K562 (cell line): Measurements from ENCODE around the gene NAV2. TPM values are rescaled to one million over a fixed set of nuclear protein-coding genes. Genes with fewer than 3 reads are reported as not detected.

ENCODE experiments used
- ATF7 ChIP-seq: fragments of 450-650 bp; IDR thresholded peaks from 2 replicates; pipeline ENCODE4 v1.7.1; 2014; ENCODE audit warnings: mild to moderate bottlenecking, moderate library complexity
- CHAMP1 ChIP-seq: fragments of 450-650 bp; IDR thresholded peaks from 2 replicates; pipeline ENCODE4 v1.6.1; 2016; ENCODE audit warnings: mild to moderate bottlenecking
- EGR1 ChIP-seq: fragments of 450-650 bp; conservative IDR thresholded peaks from 2 replicates; pipeline ENCODE4 v1.6.1; 2017; ENCODE audit warnings: mild to moderate bottlenecking
- EZH2 ChIP-seq: IDR thresholded peaks from 2 replicates; pipeline ENCODE4 v1.6.1; 2012; ENCODE audit warnings: low read depth, mild to moderate bottlenecking, inconsistent platforms, low read length, borderline replicate concordance
- FOSL1 ChIP-seq: fragments of 200-800 bp; sonication (Bioruptor generic); conservative IDR thresholded peaks from 2 replicates; pipeline ENCODE4 v1.6.1; 2016; ENCODE audit warnings: missing genetic modification characterization, missing compliant biosample characterization
- IFI16 ChIP-seq: fragments of 250-450 bp; sonication (Bioruptor Pico); IDR thresholded peaks from 2 replicates; pipeline ENCODE4 v2.1.2; 2022; ENCODE audit warnings: mild to moderate bottlenecking, inconsistent platforms
- MCM7 ChIP-seq, 2 experiments: fragments of 450-650 bp; IDR thresholded peaks; 2 replicates each; pipeline ENCODE4 v1.6.1; 2016 to 2018
- NCOR1 ChIP-seq: fragments of 450-650 bp; IDR thresholded peaks from 2 replicates; pipeline ENCODE4 v1.6.1; 2016; ENCODE audit warnings: mild to moderate bottlenecking, moderate library complexity
- PHF8 ChIP-seq: fragments of 200-600 bp; sonication (generic); IDR thresholded peaks from 2 replicates; pipeline ENCODE4 v1.6.1; 2012; ENCODE audit warnings: mixed run types, mild to moderate bottlenecking, inconsistent platforms, low read length, moderate library complexity, borderline replicate concordance
- SREBF2 ChIP-seq: sonication (generic); formaldehyde crosslinking; IDR thresholded peaks from 2 replicates; pipeline ENCODE4 v1.4.0; 2020; ENCODE audit warnings: mild to moderate bottlenecking, missing genetic modification reagents
- TBL1XR1 ChIP-seq, 2 experiments: IDR thresholded peaks; 2 replicates each; pipeline ENCODE4 v1.6.1; 2012; ENCODE audit warnings: improper control_type of control experiment in 2 of 2, low read length in 2 of 2, mild to moderate bottlenecking in 1 of 2
- ZNF764 ChIP-seq: fragments of 250-450 bp; sonication (Bioruptor Pico); IDR thresholded peaks from 2 replicates; pipeline ENCODE4 v1.4.0; 2020; ENCODE audit warnings: low read depth, mild to moderate bottlenecking, moderate library complexity
- ZNF830 ChIP-seq: fragments of 250-450 bp; sonication (Bioruptor Pico); IDR thresholded peaks from 2 replicates; pipeline ENCODE4 v1.5.0; 2021; ENCODE audit warnings: mild to moderate bottlenecking
- polyA plus RNA-seq, 8 experiments: library from polyadenylated mRNA; depleted of rRNA in 4 of 8; stranded (reverse) in 5 of 8; unstranded in 3 of 8; fragments of >200 nt; fragmentation: Nextera tagmentation in 2 of 8; fragmentation: Illumina TruSeq in 1 of 8; extraction: Ambion mirVana in 2 of 8; extraction: Trizol in 1 of 8; gene quantifications; 2 replicates each; pipeline versions ENCODE4 v1.2.1 to v1.2.3, GENCODE V29; 2011 to 2014; ENCODE audit warnings: inconsistent platforms in 1 of 8, missing spikeins in 1 of 8
- total RNA-seq, 7 experiments: library from RNA; depleted of rRNA in 6 of 7; stranded (reverse); fragments of >200 nt in 6 of 7; fragmentation: Illumina TruSeq in 2 of 7; extraction: Trizol in 2 of 7; gene quantifications; 2 replicates each; pipeline versions ENCODE4 v1.2.1 to v1.2.3, GENCODE V29; 2011 to 2021; ENCODE audit warnings: low replicate concordance in 1 of 7
- TF ChIP-seq, protein P1 (sequence below), 3 experiments: fragments of 200-800 bp in 1 of 3; fragments of 250-450 bp in 1 of 3; fragments of 450-650 bp in 1 of 3; sonication (Bioruptor Pico) in 1 of 3; sonication (Bioruptor generic) in 1 of 3; formaldehyde crosslinking in 1 of 3; IDR thresholded peaks; 2 replicates each; pipeline versions ENCODE4 v1.6.1 to v1.8.0; 2016 to 2022; ENCODE audit warnings: mild to moderate bottlenecking in 2 of 3, missing genetic modification characterization in 2 of 3, missing compliant biosample characterization in 1 of 3, moderate library complexity in 1 of 3
- TF ChIP-seq, protein P2 (sequence below): fragments of 450-650 bp; formaldehyde crosslinking; IDR thresholded peaks from 2 replicates; pipeline ENCODE4 v1.4.0; 2022; ENCODE audit warnings: missing genetic modification characterization
- TF ChIP-seq, protein P3 (sequence below), 3 experiments: fragments of 200-800 bp in 1 of 3; sonication (Bioruptor generic) in 1 of 3; sonication (generic) in 1 of 3; formaldehyde crosslinking in 1 of 3; IDR thresholded peaks; 2 replicates each; pipeline versions ENCODE4 v1.6.1 to v1.8.0; 2016 to 2022; ENCODE audit warnings: mild to moderate bottlenecking in 2 of 3, missing compliant biosample characterization in 2 of 3, missing genetic modification characterization in 2 of 3, missing genetic modification reagents in 1 of 3

The NAV2 gene
- total and polyA plus RNA-seq, 9 of the 15 experiments (the other 6 are each of a cell fraction or from before 2014, with no cell fraction given): 0.03 to 0.35 (median 0.05) TPM

- TF ChIP-seq, protein P1, sequence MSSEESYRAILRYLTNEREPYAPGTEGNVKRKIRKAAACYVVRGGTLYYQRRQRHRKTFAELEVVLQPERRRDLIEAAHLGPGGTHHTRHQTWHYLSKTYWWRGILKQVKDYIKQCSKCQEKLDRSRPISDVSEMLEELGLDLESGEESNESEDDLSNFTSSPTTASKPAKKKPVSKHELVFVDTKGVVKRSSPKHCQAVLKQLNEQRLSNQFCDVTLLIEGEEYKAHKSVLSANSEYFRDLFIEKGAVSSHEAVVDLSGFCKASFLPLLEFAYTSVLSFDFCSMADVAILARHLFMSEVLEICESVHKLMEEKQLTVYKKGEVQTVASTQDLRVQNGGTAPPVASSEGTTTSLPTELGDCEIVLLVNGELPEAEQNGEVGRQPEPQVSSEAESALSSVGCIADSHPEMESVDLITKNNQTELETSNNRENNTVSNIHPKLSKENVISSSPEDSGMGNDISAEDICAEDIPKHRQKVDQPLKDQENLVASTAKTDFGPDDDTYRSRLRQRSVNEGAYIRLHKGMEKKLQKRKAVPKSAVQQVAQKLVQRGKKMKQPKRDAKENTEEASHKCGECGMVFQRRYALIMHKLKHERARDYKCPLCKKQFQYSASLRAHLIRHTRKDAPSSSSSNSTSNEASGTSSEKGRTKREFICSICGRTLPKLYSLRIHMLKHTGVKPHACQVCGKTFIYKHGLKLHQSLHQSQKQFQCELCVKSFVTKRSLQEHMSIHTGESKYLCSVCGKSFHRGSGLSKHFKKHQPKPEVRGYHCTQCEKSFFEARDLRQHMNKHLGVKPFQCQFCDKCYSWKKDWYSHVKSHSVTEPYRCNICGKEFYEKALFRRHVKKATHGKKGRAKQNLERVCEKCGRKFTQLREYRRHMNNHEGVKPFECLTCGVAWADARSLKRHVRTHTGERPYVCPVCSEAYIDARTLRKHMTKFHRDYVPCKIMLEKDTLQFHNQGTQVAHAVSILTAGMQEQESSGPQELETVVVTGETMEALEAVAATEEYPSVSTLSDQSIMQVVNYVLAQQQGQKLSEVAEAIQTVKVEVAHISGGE (CRISPR knock-in tag; IDR thresholded peaks at IDR 0.05): peak in 1 of 3 experiments; percentile 42; a peak in 2 of 6 replicates
- TF ChIP-seq PHF8: peak; percentile 42; the same call in 1 of the 2 replicates
- no peak for TF ChIP-seq SREBF2
- peak; percentile 50 for TF ChIP-seq ATF7
- TF ChIP-seq EZH2: no peak
- no peak for TF ChIP-seq ZNF764 (CRISPR knock-in tag)
- TF ChIP-seq EGR1: no peak
- TF ChIP-seq TBL1XR1 (IDR thresholded peaks at IDR 0.05; ENCODE audit: low read length in 2 of 2): no peak
- peak; percentile 23; the same call in 1 of the 2 replicates for TF ChIP-seq NCOR1
- TF ChIP-seq, protein P2, sequence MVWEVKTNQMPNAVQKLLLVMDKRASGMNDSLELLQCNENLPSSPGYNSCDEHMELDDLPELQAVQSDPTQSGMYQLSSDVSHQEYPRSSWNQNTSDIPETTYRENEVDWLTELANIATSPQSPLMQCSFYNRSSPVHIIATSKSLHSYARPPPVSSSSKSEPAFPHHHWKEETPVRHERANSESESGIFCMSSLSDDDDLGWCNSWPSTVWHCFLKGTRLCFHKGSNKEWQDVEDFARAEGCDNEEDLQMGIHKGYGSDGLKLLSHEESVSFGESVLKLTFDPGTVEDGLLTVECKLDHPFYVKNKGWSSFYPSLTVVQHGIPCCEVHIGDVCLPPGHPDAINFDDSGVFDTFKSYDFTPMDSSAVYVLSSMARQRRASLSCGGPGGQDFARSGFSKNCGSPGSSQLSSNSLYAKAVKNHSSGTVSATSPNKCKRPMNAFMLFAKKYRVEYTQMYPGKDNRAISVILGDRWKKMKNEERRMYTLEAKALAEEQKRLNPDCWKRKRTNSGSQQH: peak; percentile 67; the same call in 1 of the 2 replicates
- no peak for TF ChIP-seq ZNF830 (CRISPR knock-in tag)
- no peak for TF ChIP-seq IFI16
- TF ChIP-seq CHAMP1: no peak
- TF ChIP-seq, protein P3, sequence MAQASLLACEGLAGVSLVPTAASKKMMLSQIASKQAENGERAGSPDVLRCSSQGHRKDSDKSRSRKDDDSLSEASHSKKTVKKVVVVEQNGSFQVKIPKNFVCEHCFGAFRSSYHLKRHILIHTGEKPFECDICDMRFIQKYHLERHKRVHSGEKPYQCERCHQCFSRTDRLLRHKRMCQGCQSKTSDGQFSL (CRISPR knock-in tag; IDR thresholded peaks at IDR 0.05): no peak
- TF ChIP-seq, protein P3 (tag; IDR thresholded peaks at IDR 0.05): no peak
- TF ChIP-seq FOSL1 (tag): no peak; the same call in 1 of the 2 replicates
- TF ChIP-seq MCM7 (IDR thresholded peaks at IDR 0.05): no peak
Measured at GRCh38 chr11:19980957-19981669, 268.5 kb downstream of the NAV2 start (continued).
